WTC11 (cell line): ENCODE measurements around the gene CUTA. TPM values are rescaled to one million over a fixed set of nuclear protein-coding genes. Genes with fewer than 3 reads are reported as not detected.
A peak's percentile ranks its signal among the peaks of the same experiment; 100 is the strongest.

ENCODE experiments used
- ATAC-seq: fragments of 200-7000 bp; cut with Tn5 transposase; 2 replicates; pipeline ENCODE4 v1.10.0; 2021; ENCODE audit warnings: mild to moderate bottlenecking, moderate library complexity
- CTCF ChIA-PET: fragments of 300-600 bp; sonication (Branson Sonifier 250); formaldehyde crosslinking; loops from one replicate; lab custom pipeline; 2021; ENCODE audit warnings: antibody characterized with exemption; lab: Charles Lee
- POLR2A ChIA-PET: fragments of 350-600 bp; sonication (Branson Sonifier 250); formaldehyde crosslinking; loops from one replicate; lab custom pipeline; 2021; ENCODE audit warnings: antibody characterized with exemption; lab: Charles Lee
- DNase-seq: peaks from one replicate; pipeline ENCODE4 v3.0.0; 2021; ENCODE audit warnings: low spot score
- H3K27ac Mint-ChIP-seq: 2 replicates; pipeline ENCODE4 v1.8.0; 2021; ENCODE audit warnings: mixed read lengths
- H3K27me3 Mint-ChIP-seq: 2 replicates; pipeline ENCODE4 v1.8.0; 2021; ENCODE audit warnings: low read depth, mild to moderate bottlenecking, moderate library complexity, mixed read lengths
- H3K36me3 Mint-ChIP-seq: 2 replicates; pipeline ENCODE4 v1.8.0; 2021; ENCODE audit warnings: mixed read lengths
- H3K4me1 Mint-ChIP-seq: 2 replicates; pipeline ENCODE4 v1.8.0; 2022; ENCODE audit warnings: mixed read lengths
- H3K4me3 Mint-ChIP-seq: 2 replicates; pipeline ENCODE4 v1.8.0; 2021; ENCODE audit warnings: mild to moderate bottlenecking, moderate library complexity, mixed read lengths
- H3K9me3 Mint-ChIP-seq: 2 replicates; pipeline ENCODE4 v1.8.0; 2021; ENCODE audit warnings: mixed read lengths
- ATF6 ChIP-seq: sonication (generic); formaldehyde crosslinking; IDR thresholded peaks from 2 replicates; pipeline ENCODE4 v1.8.1; 2023; ENCODE audit warnings: mild to moderate bottlenecking, missing genetic modification reagents
- CBFB ChIP-seq: sonication (generic); formaldehyde crosslinking; IDR thresholded peaks from 2 replicates; pipeline ENCODE4 v1.8.1; 2022; ENCODE audit warnings: mild to moderate bottlenecking, low read depth, missing genetic modification reagents
- ESRRA ChIP-seq: sonication (generic); formaldehyde crosslinking; IDR thresholded peaks from 2 replicates; pipeline ENCODE4 v1.8.1; 2022; ENCODE audit warnings: mild to moderate bottlenecking, missing genetic modification reagents, borderline replicate concordance
- ETV6 ChIP-seq: sonication (generic); formaldehyde crosslinking; IDR thresholded peaks from 2 replicates; pipeline ENCODE4 v1.8.1; 2022; ENCODE audit warnings: mild to moderate bottlenecking, missing genetic modification reagents
- FOXP1 ChIP-seq: sonication (generic); formaldehyde crosslinking; IDR thresholded peaks from 2 replicates; pipeline ENCODE4 v1.8.0; 2022; ENCODE audit warnings: missing genetic modification reagents, mild to moderate bottlenecking, moderate library complexity, borderline replicate concordance
- HMGA2 ChIP-seq: fragments of 250-450 bp; sonication (Bioruptor Pico); IDR thresholded peaks from 2 replicates; pipeline ENCODE4 v1.4.0; 2021; ENCODE audit warnings: mild to moderate bottlenecking, moderate library complexity
- HMGXB4 ChIP-seq: sonication (generic); formaldehyde crosslinking; IDR thresholded peaks from 2 replicates; pipeline ENCODE4 v1.8.1; 2023; ENCODE audit warnings: mild to moderate bottlenecking, moderate library complexity, missing genetic modification reagents
- NFATC4 ChIP-seq: fragments of 250-450 bp; sonication (Bioruptor Pico); IDR thresholded peaks from 2 replicates; pipeline ENCODE4 v1.9.0; 2021; ENCODE audit warnings: mild to moderate bottlenecking
- NR3C1 ChIP-seq: sonication (generic); formaldehyde crosslinking; conservative IDR thresholded peaks from 2 replicates; pipeline ENCODE4 v1.8.1; 2023; ENCODE audit warnings: low read depth, mild to moderate bottlenecking, missing genetic modification reagents
- RORB ChIP-seq: fragments of 250-450 bp; sonication (Bioruptor Pico); IDR thresholded peaks from 2 replicates; pipeline ENCODE4 v1.9.0; 2021; ENCODE audit warnings: mild to moderate bottlenecking
- TP53 ChIP-seq: sonication (generic); formaldehyde crosslinking; IDR thresholded peaks from 2 replicates; pipeline ENCODE4 v1.8.1; 2023; ENCODE audit warnings: mild to moderate bottlenecking, missing genetic modification reagents
- ZBTB21 ChIP-seq: sonication (generic); formaldehyde crosslinking; IDR thresholded peaks from 2 replicates; pipeline ENCODE4 v1.8.1; 2023; ENCODE audit warnings: mild to moderate bottlenecking, missing genetic modification reagents, borderline replicate concordance
- ZNF121 ChIP-seq: sonication (generic); formaldehyde crosslinking; IDR thresholded peaks from 2 replicates; pipeline ENCODE4 v1.8.0; 2023; ENCODE audit warnings: missing genetic modification reagents
- ZNF281 ChIP-seq: sonication (generic); formaldehyde crosslinking; IDR thresholded peaks from 2 replicates; pipeline ENCODE4 v1.8.0; 2023; ENCODE audit warnings: mild to moderate bottlenecking, missing genetic modification reagents
- ZNF532 ChIP-seq: fragments of 250-450 bp; sonication (Bioruptor Pico); IDR thresholded peaks from 2 replicates; pipeline ENCODE4 v1.9.0; 2021; ENCODE audit warnings: mild to moderate bottlenecking, borderline replicate concordance
- total RNA-seq: library from RNA; stranded (reverse); gene quantifications from 3 replicates; pipeline ENCODE4 v1.2.3, GENCODE V29; 2021
- TF ChIP-seq, protein P1 (sequence below): fragments of 250-450 bp; sonication (Bioruptor Pico); IDR thresholded peaks from 2 replicates; pipeline ENCODE4 v2.1.2; 2022; ENCODE audit warnings: mild to moderate bottlenecking, moderate library complexity
- TF ChIP-seq, protein P2 (sequence below): sonication (generic); formaldehyde crosslinking; IDR thresholded peaks from 2 replicates; pipeline ENCODE4 v1.8.1; 2022; ENCODE audit warnings: low read depth, missing genetic modification reagents, borderline replicate concordance
- TF ChIP-seq, protein P3 (sequence below): sonication (generic); formaldehyde crosslinking; IDR thresholded peaks from 2 replicates; pipeline ENCODE4 v1.8.1; 2023; ENCODE audit warnings: mild to moderate bottlenecking, missing genetic modification reagents
- TF ChIP-seq, protein P4 (sequence below): sonication (generic); formaldehyde crosslinking; conservative IDR thresholded peaks from 2 replicates; pipeline ENCODE4 v1.8.1; 2022; ENCODE audit warnings: mild to moderate bottlenecking, missing genetic modification reagents
- TF ChIP-seq, protein P5 (sequence below): sonication (generic); formaldehyde crosslinking; IDR thresholded peaks from 2 replicates; pipeline ENCODE4 v1.8.0; 2022; ENCODE audit warnings: mild to moderate bottlenecking, missing genetic modification reagents

The CUTA gene
- total RNA-seq, 1 experiment from 2014 or later = 247 TPM

GRCh38 chr6:33384581-33385020, 33.3 kb downstream of the CUTA start:
- TF ChIP-seq FOXP1 (no peak), NFATC4 (no peak), ZNF121 (CRISPR knock-in tag) (no peak), RORB (no peak), HMGXB4 (CRISPR knock-in tag) (no peak), ATF6 (CRISPR knock-in tag) (no peak), ZNF532 (CRISPR knock-in tag) (no peak), ETV6 (CRISPR knock-in tag) (no peak), NR3C1 (CRISPR knock-in tag) (no peak), ESRRA (CRISPR knock-in tag) (no peak), ZNF281 (no peak), CBFB (no peak), TP53 (no peak), ZBTB21 (CRISPR knock-in tag) (no peak), HMGA2 (no peak)
- TF ChIP-seq, protein P1, sequence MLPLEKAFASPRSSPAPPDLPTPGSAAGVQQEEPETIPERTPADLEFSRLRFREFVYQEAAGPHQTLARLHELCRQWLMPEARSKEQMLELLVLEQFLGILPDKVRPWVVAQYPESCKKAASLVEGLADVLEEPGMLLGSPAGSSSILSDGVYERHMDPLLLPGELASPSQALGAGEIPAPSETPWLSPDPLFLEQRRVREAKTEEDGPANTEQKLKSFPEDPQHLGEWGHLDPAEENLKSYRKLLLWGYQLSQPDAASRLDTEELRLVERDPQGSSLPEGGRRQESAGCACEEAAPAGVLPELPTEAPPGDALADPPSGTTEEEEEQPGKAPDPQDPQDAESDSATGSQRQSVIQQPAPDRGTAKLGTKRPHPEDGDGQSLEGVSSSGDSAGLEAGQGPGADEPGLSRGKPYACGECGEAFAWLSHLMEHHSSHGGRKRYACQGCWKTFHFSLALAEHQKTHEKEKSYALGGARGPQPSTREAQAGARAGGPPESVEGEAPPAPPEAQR (CRISPR knock-in tag) = no peak
- TF ChIP-seq, protein P2, sequence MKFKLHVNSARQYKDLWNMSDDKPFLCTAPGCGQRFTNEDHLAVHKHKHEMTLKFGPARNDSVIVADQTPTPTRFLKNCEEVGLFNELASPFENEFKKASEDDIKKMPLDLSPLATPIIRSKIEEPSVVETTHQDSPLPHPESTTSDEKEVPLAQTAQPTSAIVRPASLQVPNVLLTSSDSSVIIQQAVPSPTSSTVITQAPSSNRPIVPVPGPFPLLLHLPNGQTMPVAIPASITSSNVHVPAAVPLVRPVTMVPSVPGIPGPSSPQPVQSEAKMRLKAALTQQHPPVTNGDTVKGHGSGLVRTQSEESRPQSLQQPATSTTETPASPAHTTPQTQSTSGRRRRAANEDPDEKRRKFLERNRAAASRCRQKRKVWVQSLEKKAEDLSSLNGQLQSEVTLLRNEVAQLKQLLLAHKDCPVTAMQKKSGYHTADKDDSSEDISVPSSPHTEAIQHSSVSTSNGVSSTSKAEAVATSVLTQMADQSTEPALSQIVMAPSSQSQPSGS (CRISPR knock-in tag) = no peak
- TF ChIP-seq, protein P3, sequence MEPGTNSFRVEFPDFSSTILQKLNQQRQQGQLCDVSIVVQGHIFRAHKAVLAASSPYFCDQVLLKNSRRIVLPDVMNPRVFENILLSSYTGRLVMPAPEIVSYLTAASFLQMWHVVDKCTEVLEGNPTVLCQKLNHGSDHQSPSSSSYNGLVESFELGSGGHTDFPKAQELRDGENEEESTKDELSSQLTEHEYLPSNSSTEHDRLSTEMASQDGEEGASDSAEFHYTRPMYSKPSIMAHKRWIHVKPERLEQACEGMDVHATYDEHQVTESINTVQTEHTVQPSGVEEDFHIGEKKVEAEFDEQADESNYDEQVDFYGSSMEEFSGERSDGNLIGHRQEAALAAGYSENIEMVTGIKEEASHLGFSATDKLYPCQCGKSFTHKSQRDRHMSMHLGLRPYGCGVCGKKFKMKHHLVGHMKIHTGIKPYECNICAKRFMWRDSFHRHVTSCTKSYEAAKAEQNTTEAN (CRISPR knock-in tag) = no peak
- TF ChIP-seq, protein P4, sequence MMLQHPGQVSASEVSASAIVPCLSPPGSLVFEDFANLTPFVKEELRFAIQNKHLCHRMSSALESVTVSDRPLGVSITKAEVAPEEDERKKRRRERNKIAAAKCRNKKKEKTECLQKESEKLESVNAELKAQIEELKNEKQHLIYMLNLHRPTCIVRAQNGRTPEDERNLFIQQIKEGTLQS (CRISPR knock-in tag) = no peak
- TF ChIP-seq, protein P5, sequence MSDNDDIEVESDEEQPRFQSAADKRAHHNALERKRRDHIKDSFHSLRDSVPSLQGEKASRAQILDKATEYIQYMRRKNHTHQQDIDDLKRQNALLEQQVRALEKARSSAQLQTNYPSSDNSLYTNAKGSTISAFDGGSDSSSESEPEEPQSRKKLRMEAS (CRISPR knock-in tag) = no peak
- Mint-ChIP-seq H3K9me3 (no peaks in the 10 kb centered on the region), H3K27ac (no peak overlapping the region), H3K4me3 (no peak overlapping the region), H3K4me1 (peaks cover 2% of the 10 kb centered on the region; the same call in 1 of the 2 replicates), H3K27me3 (no peaks in the 10 kb centered on the region; the same call in 1 of the 2 replicates), H3K36me3 (no peaks in the 10 kb centered on the region)
- no peak for DNase-seq
- peak; percentile 86 for ATAC-seq
- ChIA-PET CTCF (interaction anchor here (0.7 to 1.4 kb wide), 2 partner anchors 40 to 415 kb away, joined by 3 to 5 read pairs; no protein-coding TSS in a partner anchor), POLR2A (no interaction called here)
